HEK293 (cell line): Measurements from ENCODE around the gene CLASP2.
A peak's percentile ranks its signal among the peaks of the same experiment; 100 is the strongest.

Source experiments
- CTCF ChIA-PET: fragments of 350-600 bp; formaldehyde crosslinking; extraction: SDS; loops from one replicate; lab custom pipeline; 2021; ENCODE audit warnings: antibody characterized with exemption; lab: Yijun Ruan, JAX
- POLR2A ChIA-PET: fragments of 300-600 bp; formaldehyde crosslinking; extraction: SDS; loops from one replicate; lab custom pipeline; 2020; ENCODE audit warnings: antibody characterized with exemption, inconsistent platforms; lab: Yijun Ruan, JAX
- H3K27ac ChIP-seq: fragments of 200-500 bp; sonication (Bioruptor generic); 2 replicates; pipeline ENCODE4 v1.5.1; 2014; ENCODE audit warnings: low read depth, low read length, control low read depth, inconsistent platforms; ENCODE audit errors: extremely low read depth
- H3K36me3 ChIP-seq, 2 experiments: fragments of 200-500 bp in 1 of 2; sonication (Bioruptor generic) in 1 of 2; 1 replicate in 1 of 2; 2 replicates in 1 of 2; pipeline ENCODE4 v1.5.1; 2014 to 2017; ENCODE audit warnings: inconsistent platforms in 2 of 2, low read length in 2 of 2; ENCODE audit not compliant: control insufficient read depth in 2 of 2, insufficient read depth in 1 of 2
- H3K4me1 ChIP-seq: fragments of 200-500 bp; sonication (Bioruptor generic); 2 replicates; pipeline ENCODE4 v1.5.1; 2014; ENCODE audit warnings: mild to moderate bottlenecking, low read length, inconsistent platforms; ENCODE audit not compliant: control insufficient read depth, insufficient read depth
- H3K4me3 ChIP-seq: 2 replicates; pipeline ENCODE4 v1.5.1; 2011; ENCODE audit warnings: low read depth, mild to moderate bottlenecking, control low read depth, low read length, moderate library complexity
- H3K9me3 ChIP-seq: fragments of 200-500 bp; sonication (Bioruptor generic); 2 replicates; pipeline ENCODE4 v1.5.1; 2014; ENCODE audit warnings: low read depth, low read length, inconsistent platforms; ENCODE audit not compliant: control insufficient read depth, insufficient read depth
- GLI2 ChIP-seq: fragments of 450-650 bp; formaldehyde crosslinking; IDR thresholded peaks from 2 replicates; pipeline ENCODE4; 2017; ENCODE audit warnings: missing biosample characterization, missing genetic modification characterization, low read depth, borderline replicate concordance
- GLIS2 ChIP-seq: fragments of 450-650 bp; formaldehyde crosslinking; IDR thresholded peaks from 2 replicates; pipeline ENCODE4 v1.5.1; 2016; ENCODE audit warnings: missing biosample characterization, missing genetic modification characterization
- HOXA7 ChIP-seq: sonication (generic); formaldehyde crosslinking; IDR thresholded peaks from 2 replicates; pipeline ENCODE4 v1.8.1; 2022; ENCODE audit warnings: missing genetic modification reagents, borderline replicate concordance
- HOXD13 ChIP-seq: sonication (generic); formaldehyde crosslinking; IDR thresholded peaks from 2 replicates; pipeline ENCODE4 v1.8.0; 2022; ENCODE audit warnings: missing genetic modification reagents, borderline replicate concordance
- KLF8 ChIP-seq: fragments of 450-650 bp; formaldehyde crosslinking; IDR thresholded peaks from 2 replicates; pipeline ENCODE4 v1.5.1; 2016; ENCODE audit warnings: missing biosample characterization, missing genetic modification characterization
- SP7 ChIP-seq: fragments of 450-650 bp; formaldehyde crosslinking; IDR thresholded peaks from 2 replicates; pipeline ENCODE4 v1.5.1; 2016; ENCODE audit warnings: missing biosample characterization, missing genetic modification characterization
- ZBTB26 ChIP-seq: fragments of 450-650 bp; formaldehyde crosslinking; optimal IDR thresholded peaks from 2 replicates; pipeline ENCODE3; 2016; ENCODE audit warnings: missing biosample characterization, mild to moderate bottlenecking, missing genetic modification characterization
- ZFP3 ChIP-seq: fragments of 450-650 bp; formaldehyde crosslinking; IDR thresholded peaks from 2 replicates; pipeline ENCODE4 v1.5.1; 2016; ENCODE audit warnings: low read depth, missing biosample characterization, missing genetic modification characterization
- ZIC2 ChIP-seq: fragments of 450-650 bp; formaldehyde crosslinking; IDR thresholded peaks from 2 replicates; pipeline ENCODE4 v1.5.1; 2016; ENCODE audit warnings: missing biosample characterization, missing genetic modification characterization
- ZNF10 ChIP-seq: fragments of 450-650 bp; formaldehyde crosslinking; IDR thresholded peaks from 2 replicates; pipeline ENCODE4 v1.5.1; 2017; ENCODE audit warnings: missing biosample characterization, missing genetic modification characterization
- ZNF174 ChIP-seq: fragments of 450-650 bp; formaldehyde crosslinking; IDR thresholded peaks from 2 replicates; pipeline ENCODE4 v1.5.0; 2017; ENCODE audit warnings: missing biosample characterization, mild to moderate bottlenecking, missing genetic modification characterization
- ZNF202 ChIP-seq: fragments of 450-650 bp; formaldehyde crosslinking; IDR thresholded peaks from 2 replicates; pipeline ENCODE4 v1.5.1; 2016; ENCODE audit warnings: missing biosample characterization, missing genetic modification characterization, borderline replicate concordance
- ZNF302 ChIP-seq: fragments of 450-650 bp; formaldehyde crosslinking; IDR thresholded peaks from 2 replicates; pipeline ENCODE4 v1.5.1; 2016; ENCODE audit warnings: missing biosample characterization, missing genetic modification characterization, low read depth
- ZNF311 ChIP-seq: fragments of 450-650 bp; formaldehyde crosslinking; IDR thresholded peaks from 2 replicates; pipeline ENCODE4 v1.5.1; 2017; ENCODE audit warnings: missing biosample characterization, missing genetic modification characterization, borderline replicate concordance
- ZNF501 ChIP-seq: fragments of 450-650 bp; formaldehyde crosslinking; IDR thresholded peaks from 2 replicates; pipeline ENCODE4 v1.5.1; 2016; ENCODE audit warnings: missing biosample characterization, missing genetic modification characterization
- ZNF510 ChIP-seq: fragments of 450-650 bp; formaldehyde crosslinking; IDR thresholded peaks from 2 replicates; pipeline ENCODE4 v1.5.1; 2018; ENCODE audit warnings: mild to moderate bottlenecking, missing genetic modification characterization, missing biosample characterization; ENCODE audit not compliant: insufficient replicate concordance
- ZNF544 ChIP-seq: fragments of 450-650 bp; formaldehyde crosslinking; IDR thresholded peaks from 2 replicates; pipeline ENCODE4 v1.5.0; 2017; ENCODE audit warnings: missing biosample characterization, missing genetic modification characterization
- ZNF624 ChIP-seq: fragments of 450-650 bp; formaldehyde crosslinking; IDR thresholded peaks from 2 replicates; pipeline ENCODE4 v1.5.1; 2017; ENCODE audit warnings: missing biosample characterization, missing genetic modification characterization
- ZNF777 ChIP-seq: fragments of 450-650 bp; formaldehyde crosslinking; IDR thresholded peaks from 2 replicates; pipeline ENCODE4 v1.5.1; 2017; ENCODE audit warnings: missing biosample characterization, missing genetic modification characterization, borderline replicate concordance
- ZNF791 ChIP-seq: fragments of 450-650 bp; formaldehyde crosslinking; IDR thresholded peaks from 2 replicates; pipeline ENCODE4 v1.5.1; 2016; ENCODE audit warnings: missing biosample characterization, missing genetic modification characterization
- ZNF830 ChIP-seq: fragments of 450-650 bp; IDR thresholded peaks from 2 replicates; pipeline ENCODE4 v1.5.0; 2018; ENCODE audit warnings: missing biosample characterization, missing genetic modification characterization, low read depth, mild to moderate bottlenecking, moderate library complexity
- ZSCAN30 ChIP-seq: fragments of 450-650 bp; IDR thresholded peaks from 2 replicates; pipeline ENCODE4 v1.5.1; 2018; ENCODE audit warnings: missing biosample characterization, mild to moderate bottlenecking, missing genetic modification characterization, moderate library complexity
- TF ChIP-seq, protein P1 (sequence below): fragments of 450-650 bp; formaldehyde crosslinking; conservative IDR thresholded peaks from 2 replicates; pipeline ENCODE4 v1.5.1; 2016; ENCODE audit warnings: low read depth, missing biosample characterization, missing genetic modification characterization

CLASP2 gene

DNA sequence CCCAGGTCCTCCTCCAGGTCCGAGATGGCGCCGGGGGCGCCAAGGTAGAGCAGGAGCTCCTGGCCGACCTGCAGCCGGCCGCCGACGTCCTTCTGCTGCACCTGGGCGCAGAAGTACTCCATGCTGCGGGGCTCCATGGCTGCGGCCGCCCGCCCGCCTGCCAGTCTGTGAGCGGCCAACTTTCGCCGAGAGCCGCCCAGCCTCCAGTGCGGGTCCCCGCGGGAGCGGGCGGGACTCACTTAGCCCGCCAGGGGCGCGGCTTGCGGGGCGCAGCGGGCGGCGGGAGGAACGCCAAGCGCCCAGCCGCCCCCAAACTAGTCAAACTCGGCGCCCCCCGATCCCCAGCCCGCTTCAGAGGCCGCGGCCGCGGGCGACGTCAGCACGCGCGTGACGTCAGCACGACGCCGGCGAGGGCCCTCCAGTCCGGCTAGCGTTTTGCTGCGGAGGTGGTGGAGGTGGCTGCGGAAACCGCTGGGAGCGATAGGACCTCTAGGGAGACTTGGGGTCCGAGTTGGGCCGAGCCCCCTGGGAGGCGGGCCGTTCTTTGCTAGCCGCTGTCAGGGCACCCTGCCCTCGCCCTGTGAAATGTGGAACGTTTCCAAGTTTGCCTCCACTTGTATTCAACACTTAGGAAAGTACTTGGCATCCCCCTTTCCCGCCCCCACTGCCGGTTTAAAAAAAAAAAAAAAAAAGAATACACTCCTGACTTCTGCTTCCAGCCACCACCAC, at the start of gene CLASP2 (continued):
- TF ChIP-seq ZNF777 = no peak
- TF ChIP-seq ZBTB26 (tag by site-specific recombination) = peak; percentile 92
- peak; percentile 73; the same call in 1 of the 2 replicates for TF ChIP-seq ZSCAN30
- TF ChIP-seq GLIS2 (tag by site-specific recombination) = peak; percentile 85
- TF ChIP-seq, all 188 proteins: peak for 38

GRCh38 chr3:33758864-33759263, 40.8 kb upstream of the CLASP2 start:
- no peak overlapping the region for H3K4me3 ChIP-seq
- H3K4me1 ChIP-seq = no peaks in the 10 kb centered on the region
- POLR2A ChIA-PET = no interaction called here
- H3K9me3 ChIP-seq = no peaks in the 10 kb centered on the region
- H3K27ac ChIP-seq = no peak overlapping the region
- TF ChIP-seq ZFP3 (tag by site-specific recombination) (no peak), ZNF311 (tag by site-specific recombination) (no peak), ZNF501 (tag by site-specific recombination) (no peak), HOXD13 (no peak), ZNF10 (tag by site-specific recombination) (no peak), ZNF174 (tag by site-specific recombination) (no peak), ZNF830 (tag by site-specific recombination) (no peak), ZIC2 (no peak), SP7 (tag by site-specific recombination) (no peak)
- CTCF ChIA-PET = interaction anchor here (0.7 to 1.4 kb wide), 4 partner anchors 17 to 574 kb away, joined by 3 to 5 read pairs (median 4); no protein-coding TSS in a partner anchor
- no peaks in the 10 kb centered on the region for H3K36me3 ChIP-seq

DNA sequence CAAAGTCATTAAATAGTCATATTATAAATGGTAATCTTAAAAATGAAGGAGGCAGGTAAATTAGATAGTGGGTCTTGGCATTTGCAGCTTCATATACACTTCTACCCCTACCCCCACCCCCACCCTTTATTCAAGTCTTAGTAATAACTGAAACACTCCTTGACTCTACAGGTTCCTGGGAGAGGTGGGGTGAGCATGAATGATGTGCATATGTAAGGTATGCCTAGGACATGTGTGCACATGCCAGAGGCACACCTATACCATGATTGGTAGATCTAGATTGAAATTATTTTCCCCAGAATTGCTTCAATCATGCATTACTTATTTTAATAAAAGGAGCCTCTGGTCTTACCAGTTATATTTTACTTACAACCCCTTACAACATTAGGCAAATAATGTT, 40.2 kb upstream of the CLASP2 start:
- no peaks in the 10 kb centered on the region for H3K36me3 ChIP-seq
- H3K27ac ChIP-seq = no peak overlapping the region
- no peaks in the 10 kb centered on the region for H3K9me3 ChIP-seq
- ChIA-PET POLR2A (no interaction called here), CTCF (no interaction called here)
- no peak overlapping the region for H3K4me3 ChIP-seq
- no peaks in the 10 kb centered on the region for H3K4me1 ChIP-seq
- TF ChIP-seq ZNF830 (tag by site-specific recombination) (no peak), ZNF174 (tag by site-specific recombination) (no peak), ZNF302 (tag by site-specific recombination) (no peak), ZNF624 (tag by site-specific recombination) (no peak), HOXA7 (CRISPR knock-in tag) (no peak), SP7 (tag by site-specific recombination) (no peak), ZNF510 (tag by site-specific recombination) (no peak), KLF8 (tag by site-specific recombination) (no peak), ZNF202 (tag by site-specific recombination) (no peak), ZNF544 (tag by site-specific recombination) (no peak), GLI2 (no peak), ZNF791 (no peak)
- TF ChIP-seq, protein P1, sequence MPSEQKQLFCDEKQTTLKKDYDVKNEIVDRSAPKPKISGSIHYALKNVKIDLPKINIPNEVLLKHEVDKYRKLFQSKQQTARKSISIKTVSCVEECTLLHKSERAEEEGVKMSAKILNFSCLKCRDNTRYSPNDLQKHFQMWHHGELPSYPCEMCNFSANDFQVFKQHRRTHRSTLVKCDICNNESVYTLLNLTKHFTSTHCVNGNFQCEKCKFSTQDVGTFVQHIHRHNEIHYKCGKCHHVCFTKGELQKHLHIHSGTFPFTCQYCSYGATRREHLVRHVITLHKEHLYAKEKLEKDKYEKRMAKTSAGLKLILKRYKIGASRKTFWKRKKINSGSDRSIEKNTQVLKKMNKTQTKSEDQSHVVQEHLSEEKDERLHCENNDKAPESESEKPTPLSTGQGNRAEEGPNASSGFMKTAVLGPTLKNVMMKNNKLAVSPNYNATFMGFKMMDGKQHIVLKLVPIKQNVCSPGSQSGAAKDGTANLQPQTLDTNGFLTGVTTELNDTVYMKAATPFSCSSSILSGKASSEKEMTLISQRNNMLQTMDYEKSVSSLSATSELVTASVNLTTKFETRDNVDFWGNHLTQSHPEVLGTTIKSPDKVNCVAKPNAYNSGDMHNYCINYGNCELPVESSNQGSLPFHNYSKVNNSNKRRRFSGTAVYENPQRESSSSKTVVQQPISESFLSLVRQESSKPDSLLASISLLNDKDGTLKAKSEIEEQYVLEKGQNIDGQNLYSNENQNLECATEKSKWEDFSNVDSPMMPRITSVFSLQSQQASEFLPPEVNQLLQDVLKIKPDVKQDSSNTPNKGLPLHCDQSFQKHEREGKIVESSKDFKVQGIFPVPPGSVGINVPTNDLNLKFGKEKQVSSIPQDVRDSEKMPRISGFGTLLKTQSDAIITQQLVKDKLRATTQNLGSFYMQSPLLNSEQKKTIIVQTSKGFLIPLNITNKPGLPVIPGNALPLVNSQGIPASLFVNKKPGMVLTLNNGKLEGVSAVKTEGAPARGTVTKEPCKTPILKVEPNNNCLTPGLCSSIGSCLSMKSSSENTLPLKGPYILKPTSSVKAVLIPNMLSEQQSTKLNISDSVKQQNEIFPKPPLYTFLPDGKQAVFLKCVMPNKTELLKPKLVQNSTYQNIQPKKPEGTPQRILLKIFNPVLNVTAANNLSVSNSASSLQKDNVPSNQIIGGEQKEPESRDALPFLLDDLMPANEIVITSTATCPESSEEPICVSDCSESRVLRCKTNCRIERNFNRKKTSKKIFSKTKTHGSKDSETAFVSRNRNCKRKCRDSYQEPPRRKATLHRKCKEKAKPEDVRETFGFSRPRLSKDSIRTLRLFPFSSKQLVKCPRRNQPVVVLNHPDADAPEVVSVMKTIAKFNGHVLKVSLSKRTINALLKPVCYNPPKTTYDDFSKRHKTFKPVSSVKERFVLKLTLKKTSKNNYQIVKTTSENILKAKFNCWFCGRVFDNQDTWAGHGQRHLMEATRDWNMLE (tag by site-specific recombination) = no peak
